ENCODE measurements around the gene DNAI4. TPM values are rescaled to one million over a fixed set of nuclear protein-coding genes. Genes with fewer than 3 reads are reported as not detected.
"Not testable (repeated sequence)": the region's sequence is repeated elsewhere in the genome, so short reads cannot be mapped to it uniquely, and the experiment has no call there.

The DNAI4 gene, protein sequence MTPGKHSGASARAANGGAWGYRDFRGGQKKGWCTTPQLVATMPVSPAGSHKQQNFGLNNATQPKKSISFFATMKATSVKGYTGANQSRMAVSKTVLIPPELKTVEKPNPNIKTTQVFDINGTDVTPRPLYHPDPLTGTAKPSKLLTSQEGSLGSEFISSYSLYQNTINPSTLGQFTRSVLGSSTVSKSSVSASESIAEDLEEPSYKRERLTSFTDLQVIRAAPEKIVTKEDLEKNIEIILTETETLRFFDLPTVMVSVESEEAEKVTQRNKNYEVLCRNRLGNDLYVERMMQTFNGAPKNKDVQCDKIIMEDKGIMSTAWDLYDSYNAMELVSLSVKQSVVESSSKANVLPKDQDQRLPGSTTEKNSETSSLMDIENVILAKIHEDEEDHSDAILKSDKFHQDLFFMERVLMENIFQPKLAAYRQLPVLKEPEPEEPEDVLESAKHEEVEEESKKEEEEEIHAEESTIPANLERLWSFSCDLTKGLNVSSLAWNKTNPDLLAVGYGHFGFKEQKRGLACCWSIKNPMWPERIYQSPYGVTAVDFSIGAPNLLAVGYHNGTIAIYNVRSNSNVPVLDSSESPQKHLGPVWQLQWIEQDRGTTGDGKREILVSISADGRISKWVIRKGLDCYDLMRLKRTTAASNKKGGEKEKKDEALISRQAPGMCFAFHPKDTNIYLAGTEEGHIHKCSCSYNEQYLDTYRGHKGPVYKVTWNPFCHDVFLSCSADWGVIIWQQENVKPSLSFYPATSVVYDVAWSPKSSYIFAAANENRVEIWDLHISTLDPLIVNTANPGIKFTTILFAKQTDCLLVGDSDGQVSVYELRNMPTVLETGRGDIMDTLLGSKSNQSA
- polyA plus RNA-seq (1.4 to 4.1 TPM (median 3.7 TPM) in 3 replicates), polyA minus RNA-seq (0.39 to 3.8 TPM (median 2.6 TPM) in 3 replicates)
- polyA plus RNA-seq (2011; ENCODE audit: low read depth), result 6.2 TPM
- polyA plus RNA-seq (2011; cell fraction: cytosol; rRNA removed), result 2.5 and 3.9 TPM in 2 replicates
- polyA plus RNA-seq (2011; cell fraction: nucleus; rRNA removed), result 3.2 and 3.9 TPM in 2 replicates
- polyA plus RNA-seq (2012; ENCODE audit: low replicate concordance), result 1.7 TPM in 2 replicates
- polyA minus RNA-seq (2011; cell fraction: cytosol; rRNA and poly(A)+ RNA removed), result 8.2 TPM
- 2.4 and 5.1 TPM in 2 replicates for polyA minus RNA-seq (2011; cell fraction: nucleus; rRNA and poly(A)+ RNA removed)

DNA sequence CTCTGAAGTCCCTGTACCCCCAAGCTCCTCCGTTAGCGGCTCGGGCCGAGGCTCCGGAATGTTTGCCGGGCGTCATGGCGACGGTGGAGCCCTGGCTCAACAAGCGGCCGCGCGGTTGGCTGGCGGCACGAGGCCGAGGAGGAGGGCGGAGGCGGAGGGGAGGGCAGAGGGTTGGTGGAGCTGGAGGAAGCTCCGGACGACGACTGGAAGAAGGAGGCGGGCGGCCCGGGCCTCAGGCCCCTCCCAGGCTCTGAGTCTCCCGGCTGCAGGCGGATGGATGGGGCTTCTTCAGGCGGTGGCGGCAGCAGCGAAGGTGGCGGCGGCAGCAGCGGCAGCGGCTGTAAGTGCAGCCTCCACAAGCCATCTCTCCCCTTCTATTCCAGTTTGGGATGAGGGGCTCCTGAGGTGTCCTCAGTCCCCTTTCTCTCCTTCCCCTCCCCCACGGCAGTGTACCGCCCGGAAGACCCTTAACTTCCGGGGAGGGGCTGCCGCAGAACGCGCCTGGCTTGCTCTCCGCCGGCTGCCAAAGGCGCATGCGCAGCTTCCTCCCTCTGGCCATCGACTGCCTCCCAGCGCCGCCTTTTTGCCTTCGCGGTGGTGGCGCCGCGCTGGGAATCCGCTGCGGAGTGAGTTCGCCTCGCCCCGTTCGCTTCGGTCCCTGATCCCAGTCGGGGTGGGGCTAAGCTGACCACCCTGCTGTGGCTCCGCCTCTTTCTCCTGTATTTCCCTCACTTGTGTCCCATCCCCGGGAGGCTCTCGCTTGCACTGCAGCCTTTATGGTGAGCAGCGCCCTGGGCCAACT lies at the start of gene DNAI4, which contains the start of gene MIER1:
DNAI4 (minus strand) TSS at position 101 of the 802 bp plus-strand sequence; CDS start at position 76, 25 bp downstream.
MIER1 (plus strand) TSS at position 235 of the 802 bp plus-strand sequence; CDS start at position 274, 39 bp downstream.
- DNase-seq (ENCODE audit: low read depth, low spot score) (peak; percentile 79), FAIRE-seq (peak; percentile 78)
- H3K9ac ChIP-seq (ENCODE audit: control insufficient read depth, extremely low read depth, insufficient read depth, low read length), result peak within 1 kb of the TSS; percentile 95
- peaks cover 24% of the 10 kb centered on the region for H3K4me1 ChIP-seq (ENCODE audit: control insufficient read depth, extremely low read depth, insufficient read depth, low read length)
- no peaks in the 10 kb centered on the region for H3K9me1 ChIP-seq (ENCODE audit: control insufficient read depth, extremely low read depth, insufficient read depth, low read length)
- H2AFZ ChIP-seq (ENCODE audit: control insufficient read depth, low read length), result peak within 1 kb of the TSS; percentile 96
- no peak for TF ChIP-seq EZH2 (IDR thresholded peaks at IDR 0.05; ENCODE audit: low read length)
- TF ChIP-seq, protein P1, sequence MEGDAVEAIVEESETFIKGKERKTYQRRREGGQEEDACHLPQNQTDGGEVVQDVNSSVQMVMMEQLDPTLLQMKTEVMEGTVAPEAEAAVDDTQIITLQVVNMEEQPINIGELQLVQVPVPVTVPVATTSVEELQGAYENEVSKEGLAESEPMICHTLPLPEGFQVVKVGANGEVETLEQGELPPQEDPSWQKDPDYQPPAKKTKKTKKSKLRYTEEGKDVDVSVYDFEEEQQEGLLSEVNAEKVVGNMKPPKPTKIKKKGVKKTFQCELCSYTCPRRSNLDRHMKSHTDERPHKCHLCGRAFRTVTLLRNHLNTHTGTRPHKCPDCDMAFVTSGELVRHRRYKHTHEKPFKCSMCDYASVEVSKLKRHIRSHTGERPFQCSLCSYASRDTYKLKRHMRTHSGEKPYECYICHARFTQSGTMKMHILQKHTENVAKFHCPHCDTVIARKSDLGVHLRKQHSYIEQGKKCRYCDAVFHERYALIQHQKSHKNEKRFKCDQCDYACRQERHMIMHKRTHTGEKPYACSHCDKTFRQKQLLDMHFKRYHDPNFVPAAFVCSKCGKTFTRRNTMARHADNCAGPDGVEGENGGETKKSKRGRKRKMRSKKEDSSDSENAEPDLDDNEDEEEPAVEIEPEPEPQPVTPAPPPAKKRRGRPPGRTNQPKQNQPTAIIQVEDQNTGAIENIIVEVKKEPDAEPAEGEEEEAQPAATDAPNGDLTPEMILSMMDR (optimal IDR thresholded peaks at IDR 0.05 in 1 of 3, IDR thresholded peaks at IDR 0.05 in 1 of 3, conservative IDR thresholded peaks at IDR 0.05 in 1 of 3; ENCODE audit: extremely low read depth in 1 of 3, insufficient read depth in 2 of 3, low read length in 3 of 3), result peak in 2 of 3 experiments; percentile 16 to 41
- no peaks in the 10 kb centered on the region for H4K20me1 ChIP-seq (ENCODE audit: control insufficient read depth, extremely low read depth, insufficient read depth, low read length)
- H3K4me2 ChIP-seq (ENCODE audit: control insufficient read depth, extremely low read depth, insufficient read depth, low read depth, low read length), result peak within 1 kb of the TSS; percentile 95
- H3K79me2 ChIP-seq (ENCODE audit: control insufficient read depth, insufficient read depth, low read length), result peaks cover 65% of the 10 kb centered on the region
- H3K27ac ChIP-seq (ENCODE audit: control insufficient read depth, insufficient read depth, low read length), result peak within 1 kb of the TSS; percentile 96
- H3K4me3 ChIP-seq (ENCODE audit: control insufficient read depth in 2 of 3, extremely low read depth in 1 of 3, insufficient read depth in 2 of 3, low read depth in 1 of 3, low read length in 3 of 3), result peak within 1 kb of the TSS; percentile 94 to 97 (median 95)
- dilution Hi-C loops (cut with MboI; ENCODE audit: extremely low pct_ligation_motif_present, low sequenced_read_pairs), result no loop called here
- H3K27me3 ChIP-seq (ENCODE audit: control insufficient read depth, extremely low read depth, insufficient read depth, low read length), result no peaks in the 10 kb centered on the region
- H3K36me3 ChIP-seq (ENCODE audit: control insufficient read depth in 2 of 2, extremely low read depth in 1 of 2, insufficient read depth in 2 of 2, low read length in 2 of 2), result peaks cover 0 to 3% of the 10 kb centered on the region in 2 experiments
- H3K9me3 ChIP-seq (ENCODE audit: control insufficient read depth, low read depth, low read length), result no peaks in the 10 kb centered on the region

DNA sequence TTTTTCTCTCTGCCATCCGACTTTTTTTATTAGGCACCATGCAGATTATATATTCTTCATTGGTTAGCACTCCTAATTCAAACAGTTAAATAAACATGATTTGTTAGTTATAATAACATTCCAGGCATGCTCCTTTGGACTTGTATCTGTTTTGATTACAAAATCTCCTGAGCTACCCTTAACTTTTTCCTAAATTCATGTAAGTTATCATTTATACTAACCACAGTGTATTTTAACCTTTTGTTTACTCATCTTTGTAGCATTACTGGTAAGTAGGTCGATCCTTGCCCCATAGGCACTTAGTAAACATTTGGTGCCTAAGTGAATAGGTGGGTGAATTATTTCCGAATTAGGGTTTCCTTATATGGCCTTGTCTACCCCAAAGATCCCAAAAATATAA lies 43.9 kb upstream of the DNAI4 start:
- TF ChIP-seq, protein P1 (optimal IDR thresholded peaks at IDR 0.05 in 1 of 3, IDR thresholded peaks at IDR 0.05 in 1 of 3, conservative IDR thresholded peaks at IDR 0.05 in 1 of 3; ENCODE audit: extremely low read depth in 1 of 3, insufficient read depth in 2 of 3, low read length in 3 of 3), result no peak
- no peak for TF ChIP-seq EZH2 (IDR thresholded peaks at IDR 0.05; ENCODE audit: low read length)
- dilution Hi-C loops (cut with MboI; ENCODE audit: extremely low pct_ligation_motif_present, low sequenced_read_pairs), result no loop called here
- H2AFZ ChIP-seq (ENCODE audit: control insufficient read depth, low read length), result no peak overlapping the region
- H3K27me3 ChIP-seq (ENCODE audit: control insufficient read depth, extremely low read depth, insufficient read depth, low read length), result no peaks in the 10 kb centered on the region
- H4K20me1 ChIP-seq (ENCODE audit: control insufficient read depth, extremely low read depth, insufficient read depth, low read length), result no peaks in the 10 kb centered on the region
- H3K4me3 ChIP-seq (ENCODE audit: control insufficient read depth in 2 of 3, extremely low read depth in 1 of 3, insufficient read depth in 2 of 3, low read depth in 1 of 3, low read length in 3 of 3), result no peak overlapping the region
- peaks cover 3% of the 10 kb centered on the region for H3K79me2 ChIP-seq (ENCODE audit: control insufficient read depth, insufficient read depth, low read length)
- no peaks in the 10 kb centered on the region for H3K4me1 ChIP-seq (ENCODE audit: control insufficient read depth, extremely low read depth, insufficient read depth, low read length)
- H3K4me2 ChIP-seq (ENCODE audit: control insufficient read depth, extremely low read depth, insufficient read depth, low read depth, low read length), result no peak overlapping the region
- no peak overlapping the region for H3K27ac ChIP-seq (ENCODE audit: control insufficient read depth, insufficient read depth, low read length)
- DNase-seq (ENCODE audit: low read depth, low spot score), result no peak
- no peak overlapping the region for H3K9ac ChIP-seq (ENCODE audit: control insufficient read depth, extremely low read depth, insufficient read depth, low read length)
- H3K36me3 ChIP-seq (ENCODE audit: control insufficient read depth in 2 of 2, extremely low read depth in 1 of 2, insufficient read depth in 2 of 2, low read length in 2 of 2), result peaks cover 8 to 10% of the 10 kb centered on the region in 2 experiments
- no peaks in the 10 kb centered on the region for H3K9me3 ChIP-seq (ENCODE audit: control insufficient read depth, low read depth, low read length)
- no peaks in the 10 kb centered on the region for H3K9me1 ChIP-seq (ENCODE audit: control insufficient read depth, extremely low read depth, insufficient read depth, low read length)
- FAIRE-seq, result no peak

DNA sequence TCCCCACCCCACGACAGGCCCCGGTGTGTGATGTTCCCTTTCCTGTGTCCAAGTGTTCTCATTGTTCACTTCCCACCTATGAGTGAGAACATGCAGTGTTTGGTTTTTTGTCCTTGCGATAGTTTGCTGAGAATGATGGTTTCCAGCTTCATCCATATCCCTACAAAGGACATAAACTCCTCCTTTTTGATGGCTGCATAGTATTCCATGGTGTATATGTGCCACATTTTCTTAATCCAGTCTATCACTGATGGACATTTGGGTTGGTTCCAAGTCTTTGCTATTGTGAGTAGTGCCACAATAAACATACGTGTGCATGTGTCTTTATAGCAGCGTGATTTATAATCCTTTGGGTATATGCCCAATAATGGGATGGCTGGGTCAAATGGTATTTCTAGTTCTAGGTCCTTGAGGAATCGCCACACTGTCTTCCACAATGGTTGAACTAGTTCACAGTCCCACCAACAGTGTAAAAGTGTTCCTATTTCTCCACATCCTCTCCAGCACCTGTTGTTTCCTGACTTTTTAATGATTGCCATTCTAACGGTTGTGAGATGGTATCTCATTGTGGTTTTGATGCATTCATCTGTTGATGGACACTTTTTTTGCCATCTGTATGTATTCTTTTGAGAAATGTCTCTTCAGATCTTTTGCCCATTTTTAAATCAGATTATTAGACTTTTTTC lies 41.7 kb upstream of the DNAI4 start:
- H3K27me3 ChIP-seq (ENCODE audit: control insufficient read depth, extremely low read depth, insufficient read depth, low read length); H2AFZ ChIP-seq (ENCODE audit: control insufficient read depth, low read length); H3K79me2 ChIP-seq (ENCODE audit: control insufficient read depth, insufficient read depth, low read length); FAIRE-seq; H3K27ac ChIP-seq (ENCODE audit: control insufficient read depth, insufficient read depth, low read length); H3K4me1 ChIP-seq (ENCODE audit: control insufficient read depth, extremely low read depth, insufficient read depth, low read length); H4K20me1 ChIP-seq (ENCODE audit: control insufficient read depth, extremely low read depth, insufficient read depth, low read length); H3K9me3 ChIP-seq (ENCODE audit: control insufficient read depth, low read depth, low read length); H3K9me1 ChIP-seq (ENCODE audit: control insufficient read depth, extremely low read depth, insufficient read depth, low read length); H3K4me2 ChIP-seq (ENCODE audit: control insufficient read depth, extremely low read depth, insufficient read depth, low read depth, low read length); H3K4me3 ChIP-seq (ENCODE audit: control insufficient read depth in 2 of 3, extremely low read depth in 1 of 3, insufficient read depth in 2 of 3, low read depth in 1 of 3, low read length in 3 of 3); DNase-seq (ENCODE audit: low read depth, low spot score); H3K9ac ChIP-seq (ENCODE audit: control insufficient read depth, extremely low read depth, insufficient read depth, low read length); dilution Hi-C loops (cut with MboI; ENCODE audit: extremely low pct_ligation_motif_present, low sequenced_read_pairs): not testable (repeated sequence)
- H3K36me3 ChIP-seq (ENCODE audit: control insufficient read depth in 2 of 2, extremely low read depth in 1 of 2, insufficient read depth in 2 of 2, low read length in 2 of 2), result peaks cover 9 to 11% of the 10 kb centered on the region in 2 experiments
